NCI-H1105 (cell line): ENCODE data around the gene RFX7.

Experiments
- DNase-seq: peaks from one replicate; lab custom pipeline; 2025; lab: John Stamatoyannopoulos, UW

RFX7 gene

GRCh38 chr15:56045068-56045748, 198.5 kb downstream of the RFX7 start:
- DNase-seq, result no peak

GRCh38 chr15:56042982-56043980, 200.4 kb downstream of the RFX7 start:
- no peak for DNase-seq

GRCh38 chr15:56042498-56042897, 201.2 kb downstream of the RFX7 start:
- DNase-seq, result no peak

GRCh38 chr15:56042031-56042430, 201.6 kb downstream of the RFX7 start:
- no peak for DNase-seq

GRCh38 chr15:56040081-56041035, 203.3 kb downstream of the RFX7 start:
- no peak for DNase-seq

- DNase-seq, result no peak
These were observed 205.0 kb downstream of the RFX7 start for GRCh38 chr15:56038707-56039106.

GRCh38 chr15:56038015-56038414, 205.7 kb downstream of the RFX7 start:
- no peak for DNase-seq
